ENCODE results near the gene UNC80. TPM values are rescaled to one million over a fixed set of nuclear protein-coding genes. Genes with fewer than 3 reads are reported as not detected.

The UNC80 gene
- total and polyA plus RNA-seq, 2 of the 13 experiments (the other 11 are each of a cell fraction or from before 2014, with no cell fraction given) = not detected

DNA sequence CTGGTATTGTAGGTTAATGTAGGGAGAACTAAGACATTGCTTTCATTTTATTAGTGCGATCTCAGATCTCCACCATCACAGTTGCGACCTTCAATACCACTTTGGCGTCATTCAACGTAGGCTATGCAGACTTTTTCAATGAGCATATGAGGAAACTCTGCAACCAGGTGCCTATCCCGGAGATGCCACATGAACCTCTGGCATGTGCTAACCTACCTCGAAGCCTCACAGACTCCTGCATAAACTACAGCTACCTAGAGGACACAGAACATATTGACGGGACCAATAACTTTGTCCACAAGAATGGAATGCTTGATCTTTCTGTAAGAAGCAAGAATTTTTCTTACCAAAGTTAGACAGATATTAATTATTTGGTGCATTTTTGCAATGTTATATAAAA, 47.3 kb downstream of the UNC80 start:
- H3K9me3 ChIP-seq (ENCODE audit: low read length) = no peaks in the 10 kb centered on the region
- DNase-seq (ENCODE audit: low spot score) (no peak), ATAC-seq (no peak), FAIRE-seq (no peak)
- no peak overlapping the region for H3K4me2 ChIP-seq (ENCODE audit: low read depth, low read length)
- in situ Hi-C loops (cut with HindIII; ENCODE audit: extremely low pct_ligation_motif_present, low pct_unique_long_range_greater_than_20kb) (no loop called here), intact Hi-C loops (cut with micrococcal nuclease; ENCODE audit: unreplicated experiment) (no loop called here)
- BruUV-seq (replicated peaks) = no TSS peak
- no peaks in the 10 kb centered on the region for H4K20me1 ChIP-seq (ENCODE audit: insufficient read depth, low read length)
- no peaks in the 10 kb centered on the region for H3K36me3 ChIP-seq (replicated peaks in 1 of 2; ENCODE audit: control insufficient read depth in 1 of 2, insufficient read depth in 2 of 2, low read length in 2 of 2)
- no peaks in the 10 kb centered on the region for H3K27me3 ChIP-seq (ENCODE audit: control insufficient read depth in 1 of 2, insufficient read depth in 2 of 2, low read length in 2 of 2)
- no peak overlapping the region for H3K27ac ChIP-seq (ENCODE audit: extremely low read length, insufficient read depth, low read length)
- H3K79me2 ChIP-seq (ENCODE audit: insufficient read depth, low read length) = no peaks in the 10 kb centered on the region
- WGBS (ENCODE audit: low lambda C conversion rate) = 8% methylated on average over 7 of the region's 7 CpGs
- no peak overlapping the region for H3K4me3 ChIP-seq (replicated peaks in 1 of 3; ENCODE audit: insufficient read depth in 1 of 3, low read depth in 2 of 3, low read length in 3 of 3)
- ChIA-PET CTCF (ENCODE audit: low intra/inter-chr PET ratio, low total read pairs) (no interaction called here), POLR2A (no interaction called here)
- TF ChIP-seq, protein P1, sequence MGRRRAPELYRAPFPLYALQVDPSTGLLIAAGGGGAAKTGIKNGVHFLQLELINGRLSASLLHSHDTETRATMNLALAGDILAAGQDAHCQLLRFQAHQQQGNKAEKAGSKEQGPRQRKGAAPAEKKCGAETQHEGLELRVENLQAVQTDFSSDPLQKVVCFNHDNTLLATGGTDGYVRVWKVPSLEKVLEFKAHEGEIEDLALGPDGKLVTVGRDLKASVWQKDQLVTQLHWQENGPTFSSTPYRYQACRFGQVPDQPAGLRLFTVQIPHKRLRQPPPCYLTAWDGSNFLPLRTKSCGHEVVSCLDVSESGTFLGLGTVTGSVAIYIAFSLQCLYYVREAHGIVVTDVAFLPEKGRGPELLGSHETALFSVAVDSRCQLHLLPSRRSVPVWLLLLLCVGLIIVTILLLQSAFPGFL (CRISPR knock-in tag; IDR thresholded peaks at IDR 0.05) = no peak
- TF ChIP-seq ZBTB1 (CRISPR knock-in tag; IDR thresholded peaks at IDR 0.05; ENCODE audit: borderline replicate concordance) = no peak
- TF ChIP-seq, protein P2, sequence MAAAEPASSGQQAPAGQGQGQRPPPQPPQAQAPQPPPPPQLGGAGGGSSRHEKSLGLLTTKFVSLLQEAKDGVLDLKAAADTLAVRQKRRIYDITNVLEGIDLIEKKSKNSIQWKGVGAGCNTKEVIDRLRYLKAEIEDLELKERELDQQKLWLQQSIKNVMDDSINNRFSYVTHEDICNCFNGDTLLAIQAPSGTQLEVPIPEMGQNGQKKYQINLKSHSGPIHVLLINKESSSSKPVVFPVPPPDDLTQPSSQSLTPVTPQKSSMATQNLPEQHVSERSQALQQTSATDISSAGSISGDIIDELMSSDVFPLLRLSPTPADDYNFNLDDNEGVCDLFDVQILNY (CRISPR knock-in tag; conservative IDR thresholded peaks at IDR 0.05) = no peak
- no peak for TF ChIP-seq HDAC1 (CRISPR knock-in tag; IDR thresholded peaks at IDR 0.05)
- no peak for TF ChIP-seq ZNF317 (CRISPR knock-in tag; IDR thresholded peaks at IDR 0.05)
- H3K9ac ChIP-seq (ENCODE audit: insufficient read depth, low read depth, low read length) = no peak overlapping the region
- H3K4me1 ChIP-seq (ENCODE audit: insufficient read depth, low read length) = no peaks in the 10 kb centered on the region
- no peak overlapping the region for H2AFZ ChIP-seq (ENCODE audit: low read length)

DNA sequence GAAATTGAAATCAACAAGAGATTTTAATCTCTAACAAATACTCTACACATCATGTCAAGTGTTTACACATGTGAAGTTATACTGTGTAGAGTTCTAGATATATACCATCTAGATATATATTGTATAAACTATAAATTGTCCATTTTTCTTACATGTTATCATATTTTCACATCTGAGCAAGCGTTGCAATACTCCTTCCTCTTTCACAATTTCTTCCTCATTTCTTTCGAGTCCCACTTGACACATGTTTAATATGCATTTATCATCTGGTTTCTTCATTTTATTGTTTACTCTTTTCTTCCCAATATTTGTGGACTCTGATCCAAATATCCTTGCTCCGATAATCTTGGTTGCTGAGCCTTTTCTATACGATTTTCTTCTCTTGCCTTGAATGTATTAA, 50.2 kb downstream of the UNC80 start:
- intact Hi-C loops (cut with micrococcal nuclease; ENCODE audit: unreplicated experiment) = no loop called here
- Histone ChIP-seq H3K27ac (ENCODE audit: extremely low read length, insufficient read depth, low read length) (no peak overlapping the region), H3K4me3 (replicated peaks in 1 of 3; ENCODE audit: insufficient read depth in 1 of 3, low read depth in 2 of 3, low read length in 3 of 3) (no peak overlapping the region), H3K9me3 (ENCODE audit: low read length) (no peaks in the 10 kb centered on the region), H3K9ac (ENCODE audit: insufficient read depth, low read depth, low read length) (no peak overlapping the region), H2AFZ (ENCODE audit: low read length) (no peak overlapping the region), H3K4me2 (ENCODE audit: low read depth, low read length) (no peak overlapping the region), H3K79me2 (ENCODE audit: insufficient read depth, low read length) (no peaks in the 10 kb centered on the region), H3K36me3 (replicated peaks in 1 of 2; ENCODE audit: control insufficient read depth in 1 of 2, insufficient read depth in 2 of 2, low read length in 2 of 2) (no peaks in the 10 kb centered on the region), H3K4me1 (ENCODE audit: insufficient read depth, low read length) (no peaks in the 10 kb centered on the region), H3K27me3 (ENCODE audit: control insufficient read depth in 1 of 2, insufficient read depth in 2 of 2, low read length in 2 of 2) (no peaks in the 10 kb centered on the region), H4K20me1 (ENCODE audit: insufficient read depth, low read length) (no peaks in the 10 kb centered on the region)
- 2% methylated on average over 4 of the region's 4 CpGs for WGBS (ENCODE audit: low lambda C conversion rate)
- BruUV-seq (replicated peaks) = no TSS peak
- DNase-seq (ENCODE audit: low spot score) (no peak), FAIRE-seq (no peak), ATAC-seq (no peak)
- CTCF ChIA-PET (ENCODE audit: low intra/inter-chr PET ratio, low total read pairs) = no interaction called here
- TF ChIP-seq ZNF672 (CRISPR knock-in tag; IDR thresholded peaks at IDR 0.05) (no peak), ZNF17 (CRISPR knock-in tag; IDR thresholded peaks at IDR 0.05) (no peak), FIP1L1 (IDR thresholded peaks at IDR 0.05; ENCODE audit: borderline replicate concordance, insufficient read depth, low read depth, low read length) (no peak), CHCHD3 (CRISPR knock-in tag; IDR thresholded peaks at IDR 0.05) (no peak), THYN1 (CRISPR knock-in tag; IDR thresholded peaks at IDR 0.05; ENCODE audit: borderline replicate concordance, low read depth) (no peak), ZFP36L2 (CRISPR knock-in tag; IDR thresholded peaks at IDR 0.05) (no peak)
- TF ChIP-seq, protein P3, sequence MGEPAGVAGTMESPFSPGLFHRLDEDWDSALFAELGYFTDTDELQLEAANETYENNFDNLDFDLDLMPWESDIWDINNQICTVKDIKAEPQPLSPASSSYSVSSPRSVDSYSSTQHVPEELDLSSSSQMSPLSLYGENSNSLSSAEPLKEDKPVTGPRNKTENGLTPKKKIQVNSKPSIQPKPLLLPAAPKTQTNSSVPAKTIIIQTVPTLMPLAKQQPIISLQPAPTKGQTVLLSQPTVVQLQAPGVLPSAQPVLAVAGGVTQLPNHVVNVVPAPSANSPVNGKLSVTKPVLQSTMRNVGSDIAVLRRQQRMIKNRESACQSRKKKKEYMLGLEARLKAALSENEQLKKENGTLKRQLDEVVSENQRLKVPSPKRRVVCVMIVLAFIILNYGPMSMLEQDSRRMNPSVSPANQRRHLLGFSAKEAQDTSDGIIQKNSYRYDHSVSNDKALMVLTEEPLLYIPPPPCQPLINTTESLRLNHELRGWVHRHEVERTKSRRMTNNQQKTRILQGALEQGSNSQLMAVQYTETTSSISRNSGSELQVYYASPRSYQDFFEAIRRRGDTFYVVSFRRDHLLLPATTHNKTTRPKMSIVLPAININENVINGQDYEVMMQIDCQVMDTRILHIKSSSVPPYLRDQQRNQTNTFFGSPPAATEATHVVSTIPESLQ (CRISPR knock-in tag; conservative IDR thresholded peaks at IDR 0.05) = no peak
- TF ChIP-seq, protein P4, sequence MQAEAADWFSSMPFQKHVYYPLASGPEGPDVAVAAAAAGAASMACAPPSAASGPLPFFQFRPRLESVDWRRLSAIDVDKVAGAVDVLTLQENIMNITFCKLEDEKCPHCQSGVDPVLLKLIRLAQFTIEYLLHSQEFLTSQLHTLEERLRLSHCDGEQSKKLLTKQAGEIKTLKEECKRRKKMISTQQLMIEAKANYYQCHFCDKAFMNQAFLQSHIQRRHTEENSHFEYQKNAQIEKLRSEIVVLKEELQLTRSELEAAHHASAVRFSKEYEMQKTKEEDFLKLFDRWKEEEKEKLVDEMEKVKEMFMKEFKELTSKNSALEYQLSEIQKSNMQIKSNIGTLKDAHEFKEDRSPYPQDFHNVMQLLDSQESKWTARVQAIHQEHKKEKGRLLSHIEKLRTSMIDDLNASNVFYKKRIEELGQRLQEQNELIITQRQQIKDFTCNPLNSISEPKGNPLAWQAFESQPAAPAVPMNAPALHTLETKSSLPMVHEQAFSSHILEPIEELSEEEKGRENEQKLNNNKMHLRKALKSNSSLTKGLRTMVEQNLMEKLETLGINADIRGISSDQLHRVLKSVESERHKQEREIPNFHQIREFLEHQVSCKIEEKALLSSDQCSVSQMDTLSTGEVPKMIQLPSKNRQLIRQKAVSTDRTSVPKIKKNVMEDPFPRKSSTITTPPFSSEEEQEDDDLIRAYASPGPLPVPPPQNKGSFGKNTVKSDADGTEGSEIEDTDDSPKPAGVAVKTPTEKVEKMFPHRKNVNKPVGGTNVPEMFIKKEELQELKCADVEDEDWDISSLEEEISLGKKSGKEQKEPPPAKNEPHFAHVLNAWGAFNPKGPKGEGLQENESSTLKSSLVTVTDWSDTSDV (CRISPR knock-in tag; IDR thresholded peaks at IDR 0.05) = no peak
- POLR2A ChIA-PET = no interaction called here
- in situ Hi-C loops (cut with HindIII; ENCODE audit: extremely low pct_ligation_motif_present, low pct_unique_long_range_greater_than_20kb) = no loop called here
